ENCODE measurements around the gene ACOX3.

GRCh38 chr4:8348071-8348470 lies 92.5 kb downstream of the ACOX3 start:
- TF ChIP-seq MXI1 (IDR thresholded peaks at IDR 0.05; ENCODE audit: low read depth, low read length): no peak
- no peak for TF ChIP-seq RCOR1 (IDR thresholded peaks at IDR 0.05; ENCODE audit: low read length)
